Left kidney (tissue), 2 donors: Measurements from ENCODE around the gene ACACB. TPM values are rescaled to one million over a fixed set of nuclear protein-coding genes. Genes with fewer than 3 reads are reported as not detected.
"Not testable (repeated sequence)": the region's sequence is repeated elsewhere in the genome, so short reads cannot be mapped to it uniquely, and the experiment has no call there.

ENCODE experiments used
- DNase-seq: peaks from one replicate; pipeline ENCODE4 v3.0.0-alpha.2; 2013
- polyA plus RNA-seq: library from polyadenylated mRNA; unstranded; fragments of 120-200 nt; gene quantifications from one replicate; pipeline ENCODE4 v1.2.1, GENCODE V29; 2013; ENCODE audit not compliant: insufficient read length

ACACB gene
- polyA plus RNA-seq, 1 donor, result 28.2 TPM

DNA sequence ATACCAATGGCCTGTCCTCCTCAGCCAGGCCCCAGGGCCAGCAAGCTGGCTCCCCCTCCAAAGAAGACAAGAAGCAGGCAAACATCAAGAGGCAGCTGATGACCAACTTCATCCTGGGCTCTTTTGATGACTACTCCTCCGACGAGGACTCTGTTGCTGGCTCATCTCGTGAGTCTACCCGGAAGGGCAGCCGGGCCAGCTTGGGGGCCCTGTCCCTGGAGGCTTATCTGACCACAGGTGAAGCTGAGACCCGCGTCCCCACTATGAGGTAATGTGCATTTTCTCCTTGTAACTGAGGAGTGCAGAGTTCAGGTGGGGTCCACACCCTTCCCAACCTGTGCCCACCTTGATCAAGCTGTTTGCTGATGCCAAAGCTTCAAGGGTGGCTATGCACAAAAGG lies 23.4 kb downstream of the ACACB start:
- DNase-seq, result no peak

DNA sequence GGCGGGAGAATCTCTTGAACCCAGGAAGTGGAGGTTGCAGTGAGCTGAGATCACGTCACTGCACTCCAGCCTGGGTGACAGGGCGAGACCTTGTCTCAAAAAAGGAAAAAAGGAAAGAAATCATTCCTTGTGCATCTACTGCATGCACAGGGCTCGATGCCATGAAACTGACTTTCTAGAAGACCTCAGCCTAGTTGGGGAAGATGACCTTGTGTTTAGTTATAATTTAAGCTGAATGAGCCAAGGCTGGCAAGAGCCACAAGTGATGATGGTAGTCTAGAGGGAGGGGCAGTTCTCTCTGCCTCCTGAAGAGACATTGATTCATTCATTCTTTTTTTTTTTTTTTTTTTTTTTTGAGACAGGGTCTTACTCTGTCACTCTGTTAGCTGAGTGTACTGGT lies 24.2 kb downstream of the ACACB start:
- no peak for DNase-seq

DNA sequence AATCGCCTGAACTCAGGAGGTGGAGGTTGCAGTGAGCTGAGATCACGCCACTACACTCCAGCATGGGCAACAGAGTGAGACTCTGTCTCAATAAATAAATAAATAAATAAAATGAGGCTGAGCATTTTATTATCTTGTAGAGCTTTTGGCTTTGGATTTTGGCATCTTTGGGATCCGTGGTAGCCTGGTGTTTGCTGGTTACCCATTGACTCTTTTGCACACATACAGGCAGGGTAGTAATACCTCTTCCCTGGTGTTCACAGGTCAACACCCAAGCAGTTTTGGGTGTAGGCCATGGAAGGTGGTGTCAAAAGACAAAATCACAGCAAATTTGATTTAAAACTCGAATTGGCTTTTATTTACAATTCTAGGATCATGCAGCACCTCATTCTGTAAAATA lies 27.8 kb downstream of the ACACB start:
- no peak for DNase-seq

DNA sequence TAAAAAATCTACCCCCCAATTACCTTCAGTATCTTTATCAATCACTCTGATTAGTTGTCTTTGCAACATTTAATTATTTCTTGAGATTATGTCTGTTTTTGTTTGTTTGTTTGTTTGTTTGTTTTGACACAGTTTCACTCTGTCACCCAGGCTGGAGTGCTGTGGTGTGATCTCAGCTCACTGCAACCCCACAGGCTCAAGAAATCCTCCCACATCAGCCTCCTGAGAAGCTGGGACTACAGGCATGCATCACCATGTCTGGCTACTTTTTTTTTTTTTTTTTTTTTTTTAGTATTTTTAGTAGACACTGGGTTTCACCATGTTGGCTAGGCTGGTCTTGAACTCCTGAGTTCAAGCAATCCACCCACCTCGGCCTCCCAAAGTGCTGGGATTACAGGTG lies 30.7 kb downstream of the ACACB start:
- not testable (repeated sequence) for DNase-seq

DNA sequence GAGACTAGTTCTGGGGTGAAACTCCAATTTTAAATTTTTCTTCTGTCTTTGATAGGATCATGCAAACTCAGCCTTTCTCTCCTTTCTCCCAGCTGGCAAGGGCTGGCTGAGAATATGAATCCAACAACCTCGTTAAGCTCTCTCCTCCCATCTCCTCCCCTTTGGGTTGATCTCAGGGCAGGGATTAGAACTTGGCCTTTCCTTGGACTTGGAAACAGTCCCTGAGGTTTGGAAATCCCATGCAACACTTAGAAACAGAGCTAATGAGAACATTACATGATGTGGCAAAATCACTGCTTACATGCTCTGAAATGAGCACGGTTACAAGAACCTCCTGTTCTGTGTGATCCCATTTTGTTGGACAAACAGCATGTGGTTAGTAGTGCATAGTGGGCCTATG lies 31.6 kb downstream of the ACACB start:
- no peak for DNase-seq

DNA sequence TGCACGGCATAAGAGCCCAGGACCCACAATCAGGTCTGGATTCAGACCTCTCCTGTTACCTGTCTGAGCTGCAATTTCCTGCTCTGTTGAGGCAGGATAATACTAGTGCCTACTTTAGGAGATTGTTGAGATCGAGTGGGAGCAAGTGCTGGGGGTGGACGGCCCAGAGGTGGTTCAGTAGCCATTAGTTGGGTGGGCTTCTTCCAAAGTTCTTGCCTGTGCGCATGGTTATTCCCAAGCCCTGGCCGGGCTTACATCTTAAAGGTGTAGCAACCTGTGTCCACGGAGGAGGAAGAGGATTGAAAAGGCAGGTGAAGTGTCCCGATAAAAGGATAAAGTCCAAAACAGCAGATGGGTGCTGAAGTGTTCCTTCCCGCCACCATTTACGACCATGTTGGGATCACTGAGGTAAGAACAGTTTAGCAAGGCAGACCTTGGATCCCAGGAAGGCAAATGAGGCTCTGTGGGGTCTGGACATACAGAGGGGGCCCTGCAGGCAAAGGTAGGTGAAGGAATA lies 33.8 kb downstream of the ACACB start:
- DNase-seq, result no peak

DNA sequence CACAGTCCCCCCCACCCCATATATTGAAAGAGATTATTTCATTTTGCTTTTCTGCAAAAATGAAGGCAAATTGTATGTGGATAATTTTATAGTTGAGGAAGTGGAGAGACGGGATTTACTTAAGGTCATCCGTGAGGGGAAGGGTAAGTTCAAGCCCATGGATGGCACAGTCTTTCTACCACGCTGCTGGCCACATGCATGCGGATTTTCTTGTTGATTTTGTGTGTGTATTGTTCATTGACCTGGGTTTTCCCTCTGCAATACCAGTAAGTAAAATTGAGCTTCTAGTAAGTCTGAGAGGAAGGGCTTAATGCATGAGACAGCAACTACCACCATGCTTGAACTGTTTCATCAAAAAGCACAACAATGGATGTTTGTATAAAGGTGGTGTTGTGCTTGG lies 35.1 kb downstream of the ACACB start:
- DNase-seq, result no peak

DNA sequence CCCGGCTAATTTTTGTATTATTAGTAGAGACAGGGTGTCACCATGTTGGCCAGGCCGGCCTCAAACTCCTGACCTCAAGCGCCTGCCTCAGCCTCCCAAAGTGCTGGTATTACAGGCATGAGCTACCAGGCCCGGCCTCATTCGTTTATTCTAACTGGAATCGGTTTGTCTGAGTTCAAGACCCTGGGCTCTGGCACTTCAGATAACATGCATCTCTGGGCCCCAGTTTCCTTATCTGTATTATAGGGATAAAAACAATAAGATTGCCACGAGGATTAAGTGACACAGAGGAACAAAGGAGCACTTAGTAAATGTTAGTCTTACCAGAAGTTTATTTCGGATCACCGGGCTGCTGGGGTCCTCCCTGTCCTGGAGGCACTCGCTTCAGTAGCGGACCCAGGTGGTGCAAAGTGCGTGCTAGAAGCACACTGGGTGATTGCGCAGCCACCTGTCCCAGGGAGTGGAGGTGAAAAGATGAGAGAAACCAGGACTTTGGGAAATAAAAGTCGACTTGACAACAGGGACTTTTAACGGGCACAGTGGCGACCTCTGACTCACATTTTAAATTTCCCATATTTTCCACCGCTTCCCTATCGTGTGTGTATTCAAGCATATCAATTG lies 37.5 kb downstream of the ACACB start:
- DNase-seq, result peak; percentile 21

DNA sequence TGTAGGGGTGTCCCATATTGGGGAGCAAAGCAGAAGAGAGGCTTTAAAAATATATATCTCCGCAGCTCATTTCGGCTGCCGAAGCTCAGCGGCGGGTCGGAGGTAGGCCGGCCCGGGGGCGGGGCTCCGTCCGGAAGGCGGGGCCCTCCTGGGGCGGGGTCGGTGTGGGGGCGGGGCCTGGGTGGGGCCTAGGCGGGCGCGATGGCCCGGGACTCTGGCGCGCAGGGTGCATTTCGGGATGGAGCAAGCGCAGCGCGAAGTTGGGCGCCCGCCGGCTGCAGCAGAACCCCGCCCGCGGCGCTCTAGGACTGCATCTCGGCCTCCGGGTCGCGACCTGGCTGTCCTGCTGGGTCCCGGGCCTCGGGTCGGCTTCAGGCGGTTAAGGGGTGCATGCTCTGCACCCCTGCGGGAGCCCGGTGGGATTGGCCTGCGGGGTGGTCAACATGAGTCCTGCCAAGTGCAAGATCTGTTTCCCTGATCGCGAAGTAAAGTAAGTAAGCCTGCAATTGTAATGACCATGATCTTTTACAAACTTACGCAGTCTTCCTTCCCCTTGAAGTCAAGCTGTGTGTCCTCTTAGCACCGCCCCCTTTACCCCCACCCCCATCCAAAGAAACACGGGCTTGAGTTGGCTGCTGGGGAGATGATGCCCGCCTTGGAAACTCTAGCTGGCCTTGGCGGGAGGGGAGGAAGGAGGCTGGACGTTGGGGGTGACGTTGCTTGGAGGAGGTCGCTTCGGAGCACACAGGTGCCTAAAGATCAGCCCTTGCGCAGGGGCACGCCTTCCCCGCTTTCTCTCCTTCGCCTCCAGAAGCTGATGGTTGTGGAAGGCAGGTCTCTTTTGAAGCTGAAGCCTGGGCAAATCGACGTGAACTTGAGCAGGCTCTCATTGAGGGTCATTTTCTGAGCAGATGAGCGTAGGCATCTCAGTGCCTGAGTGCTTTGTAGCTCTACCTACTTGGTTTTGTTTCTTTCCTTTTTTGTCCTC lies 38.4 kb downstream of the ACACB start:
- DNase-seq, result peak; percentile 73

DNA sequence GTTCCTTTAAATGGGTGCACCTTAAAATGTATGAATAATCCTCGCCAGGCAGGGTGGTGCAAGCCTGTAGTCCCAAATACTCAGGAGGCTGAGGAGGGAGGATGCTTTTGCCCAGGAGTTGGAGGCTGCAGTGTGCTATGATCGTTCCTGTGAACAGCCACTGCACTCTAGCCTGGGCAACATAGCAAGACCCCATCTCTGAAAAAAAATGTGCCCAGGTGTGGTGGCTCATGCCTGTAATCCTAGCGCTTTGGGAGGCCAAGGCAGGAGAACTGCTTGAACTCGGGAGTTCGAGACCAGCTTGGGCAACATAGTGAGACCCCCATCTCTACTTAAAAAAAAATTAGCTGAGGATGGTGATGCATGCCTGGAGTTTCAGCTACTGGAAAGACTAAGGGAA lies 39.6 kb downstream of the ACACB start:
- DNase-seq, result no peak

DNA sequence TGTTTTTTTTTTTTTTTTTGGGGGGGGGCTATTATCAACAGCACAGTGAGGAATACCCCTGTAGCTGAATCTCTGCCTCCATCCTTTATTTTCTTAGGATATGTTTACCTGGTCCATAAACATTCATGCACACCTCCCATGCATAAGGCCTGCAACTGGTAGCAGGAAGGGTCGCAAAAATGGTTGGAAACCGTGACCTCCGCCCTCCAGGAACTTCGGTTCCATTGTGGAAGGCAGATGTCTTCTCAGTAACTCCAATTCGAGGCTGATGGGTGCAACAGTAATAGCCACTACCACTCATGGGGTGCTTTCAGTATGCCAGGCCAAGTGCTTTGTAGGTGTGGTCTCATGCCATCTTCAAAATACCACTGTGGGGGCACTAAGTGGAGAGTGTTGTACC lies 40.2 kb downstream of the ACACB start:
- no peak for DNase-seq

DNA sequence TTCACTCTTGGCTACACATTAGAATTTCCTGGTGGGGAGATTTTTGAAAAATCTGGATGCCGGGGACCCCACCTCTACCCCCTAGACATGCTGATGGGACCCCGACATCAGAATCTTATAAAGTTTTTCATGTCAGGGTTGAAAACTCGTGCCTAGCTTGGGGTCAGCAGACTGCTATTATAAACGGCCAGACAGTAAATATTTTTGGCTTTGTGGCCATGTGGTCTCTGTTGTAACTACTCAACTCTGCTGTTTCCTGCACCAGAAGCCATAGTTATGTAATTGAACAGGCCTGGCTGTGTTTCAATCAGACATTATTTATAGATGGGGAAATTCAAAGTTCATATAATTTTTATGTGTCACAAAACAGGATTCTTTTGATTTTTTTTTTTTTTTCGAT lies 41.6 kb downstream of the ACACB start:
- no peak for DNase-seq

DNA sequence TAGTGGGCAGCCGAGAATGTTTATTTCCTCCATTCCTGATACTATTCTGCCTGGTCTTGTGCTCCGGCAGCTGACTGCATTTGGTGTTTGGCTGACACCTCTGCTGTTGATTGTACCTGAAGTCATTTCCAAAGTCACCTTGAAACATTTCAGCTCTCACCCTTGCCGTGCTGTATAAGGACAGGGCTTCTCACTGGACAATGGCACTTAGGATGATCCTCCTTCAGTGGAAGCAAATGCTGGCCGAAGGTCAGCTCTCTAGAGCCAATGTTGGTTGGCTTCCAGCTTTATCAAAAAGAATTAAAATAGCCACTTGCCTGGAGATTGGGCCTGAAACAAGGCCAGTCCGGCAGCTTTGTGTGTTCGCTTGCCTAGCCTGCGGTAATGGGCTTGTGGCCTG lies 44.0 kb downstream of the ACACB start:
- no peak for DNase-seq

DNA sequence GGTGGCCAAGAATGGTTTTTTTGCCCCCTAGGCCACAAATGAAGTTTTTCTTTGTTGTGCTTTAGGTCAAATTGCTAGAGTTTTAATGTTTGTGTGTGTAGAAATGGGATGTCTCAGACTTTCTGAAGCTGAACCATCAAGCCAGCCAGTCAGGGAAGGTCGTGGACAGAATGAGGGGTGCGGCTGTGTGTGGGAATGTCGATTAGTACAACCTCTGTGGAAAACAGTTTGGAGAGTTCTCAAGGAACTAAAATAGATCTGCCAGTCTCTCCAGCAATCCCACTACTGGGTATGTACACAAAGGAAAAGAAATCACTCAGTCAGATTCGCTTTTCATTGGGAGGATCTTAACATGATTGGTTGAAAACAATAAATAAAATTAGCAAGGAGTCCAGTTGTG lies 44.5 kb downstream of the ACACB start:
- DNase-seq, result no peak

DNA sequence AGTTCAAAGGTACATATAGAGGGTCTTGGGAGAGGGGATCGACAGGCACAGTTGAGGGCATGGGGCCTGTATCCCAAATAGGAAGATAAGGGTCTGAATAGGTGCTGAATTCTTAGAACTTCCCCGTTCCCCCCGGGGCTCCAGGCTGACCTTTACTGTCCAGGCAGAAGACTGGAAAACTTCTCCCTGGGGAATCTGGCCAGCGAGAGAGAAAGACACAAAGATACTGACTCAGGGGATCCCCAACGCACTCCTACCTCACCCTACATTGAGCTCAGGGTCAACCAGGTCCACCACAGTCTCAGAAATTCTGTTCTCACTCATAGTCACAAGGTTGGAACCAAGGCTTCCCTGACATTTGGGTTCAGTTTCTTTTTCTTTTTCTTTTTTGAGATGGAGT lies 46.2 kb downstream of the ACACB start:
- no peak for DNase-seq

DNA sequence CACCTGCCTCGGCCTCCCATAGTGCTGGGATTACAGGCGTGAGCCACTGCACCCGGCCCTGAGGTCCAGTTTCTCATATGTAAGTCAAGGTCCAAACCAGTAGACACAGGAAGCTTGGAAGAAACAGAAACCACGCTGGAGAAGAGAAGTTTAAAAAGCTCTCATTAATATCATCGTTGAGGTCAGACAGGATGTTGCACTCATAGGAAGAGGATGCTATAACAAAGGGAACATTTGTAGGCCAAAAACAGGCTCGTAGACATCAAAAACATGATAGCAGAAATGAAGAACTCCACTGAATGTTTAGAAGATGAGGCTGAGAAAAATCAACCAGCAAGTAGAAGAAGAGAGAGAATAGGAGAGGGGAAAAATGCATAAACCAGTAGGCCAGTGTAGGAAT lies 46.8 kb downstream of the ACACB start:
- no peak for DNase-seq

DNA sequence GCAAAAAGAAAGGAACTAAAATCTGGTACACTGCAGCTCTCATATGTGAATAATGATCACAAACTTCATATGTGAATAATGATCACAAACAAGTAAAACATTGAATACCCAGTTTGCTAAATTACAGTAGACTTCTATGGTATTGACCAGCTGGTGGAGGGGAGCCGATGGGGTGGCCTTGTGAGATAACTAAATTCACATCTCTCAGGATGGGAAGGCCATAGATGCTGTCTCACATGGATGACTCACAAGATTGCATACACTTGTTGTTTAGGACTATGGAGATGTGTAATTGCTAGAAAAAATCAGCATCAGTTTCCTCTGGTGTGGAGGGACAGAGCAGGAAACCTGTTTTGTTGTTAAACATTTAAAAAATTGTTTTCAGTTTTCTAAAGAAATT lies 49.2 kb downstream of the ACACB start:
- DNase-seq, result no peak

DNA sequence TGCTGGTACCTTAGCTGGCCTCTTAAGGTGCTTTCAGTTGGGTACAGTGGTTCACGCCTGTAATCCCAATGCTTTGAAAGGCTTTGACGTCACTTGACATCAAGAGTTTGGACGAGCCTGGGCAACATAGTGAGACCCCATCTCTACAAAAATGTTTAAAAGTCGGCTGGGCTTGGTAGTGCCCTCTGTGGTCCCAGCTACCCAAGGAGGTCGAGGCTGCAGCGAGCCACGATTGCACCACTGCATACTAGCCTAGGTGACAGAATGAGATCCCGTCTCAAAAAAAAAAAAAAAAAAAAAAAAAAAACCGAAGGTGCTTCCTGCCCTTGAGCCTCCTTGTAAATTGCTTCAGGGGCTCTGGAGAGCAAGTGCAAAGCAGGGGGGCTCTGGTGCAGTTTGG lies 50.0 kb downstream of the ACACB start:
- no peak for DNase-seq

DNA sequence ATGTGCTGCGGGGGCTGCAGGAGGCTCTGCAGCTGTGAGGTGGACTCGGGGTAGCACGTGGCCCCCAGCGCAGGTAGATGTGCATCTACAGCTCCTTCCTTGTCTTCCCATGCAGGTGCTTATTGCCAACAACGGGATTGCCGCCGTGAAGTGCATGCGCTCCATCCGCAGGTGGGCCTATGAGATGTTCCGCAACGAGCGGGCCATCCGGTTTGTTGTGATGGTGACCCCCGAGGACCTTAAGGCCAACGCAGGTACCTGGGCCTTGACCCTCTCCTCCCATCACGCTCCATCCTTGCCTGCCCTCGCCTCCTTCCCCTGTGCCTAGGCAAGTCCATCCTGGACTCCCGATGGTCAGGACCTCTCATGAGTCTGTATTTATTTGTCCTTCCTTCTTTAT lies 51.4 kb downstream of the ACACB start:
- DNase-seq, result no peak

DNA sequence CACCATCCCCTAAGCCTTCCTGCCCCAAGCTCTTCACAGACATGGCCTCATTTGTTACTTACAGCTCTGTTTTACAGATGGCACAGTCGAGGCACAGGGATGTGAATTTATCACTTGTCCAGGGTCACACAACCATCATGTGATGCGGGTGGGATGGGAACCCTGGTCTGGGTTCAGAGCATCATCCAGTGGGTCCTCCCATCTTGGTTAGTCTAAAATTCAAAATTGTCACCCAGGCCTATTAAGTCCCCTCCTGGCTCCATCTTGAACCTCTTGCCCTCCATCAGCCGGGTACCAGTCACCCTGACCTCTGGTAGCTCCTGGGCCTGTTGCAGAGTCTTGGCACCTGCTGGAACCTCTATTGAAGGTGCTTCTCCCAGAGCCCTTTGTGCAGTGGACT lies 52.9 kb downstream of the ACACB start:
- DNase-seq, result no peak

DNA sequence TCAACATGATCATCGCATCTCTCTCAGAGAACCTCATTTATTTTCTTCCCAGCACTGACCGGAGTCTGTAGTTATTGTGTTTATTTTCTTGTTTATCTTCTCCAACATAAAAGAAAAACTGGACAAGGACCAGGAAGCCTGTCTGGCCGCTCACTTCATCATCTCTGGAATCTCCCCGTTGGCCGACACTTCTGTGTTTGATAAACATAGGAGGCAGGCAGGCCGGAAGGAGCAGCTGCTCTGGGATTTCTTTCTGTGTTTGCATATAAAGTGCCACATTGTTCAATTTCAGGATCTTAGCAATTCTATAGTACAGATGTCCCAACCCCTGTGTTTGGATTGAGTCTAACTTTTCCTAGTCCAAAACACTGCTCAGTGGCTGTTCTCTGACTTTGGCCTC lies 53.3 kb downstream of the ACACB start:
- DNase-seq, result no peak

DNA sequence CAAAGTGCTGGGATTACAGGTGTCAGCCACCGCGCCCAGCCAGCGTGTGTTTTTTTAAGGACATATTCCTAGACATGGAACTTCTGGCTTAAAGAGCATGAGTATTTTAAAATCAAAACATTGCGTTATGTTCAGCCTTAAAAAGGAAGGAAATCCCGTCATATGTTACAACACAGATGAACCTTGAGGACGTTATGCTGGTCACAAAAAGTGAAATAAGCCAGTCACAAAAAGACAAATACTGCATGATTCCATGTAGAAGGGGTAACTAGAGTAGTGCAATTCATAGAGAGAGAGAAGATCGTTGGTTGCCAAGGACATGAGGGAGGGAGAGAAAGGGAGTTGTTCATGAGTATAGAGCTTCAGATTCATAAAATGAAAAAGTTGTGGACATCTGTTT lies 53.9 kb downstream of the ACACB start:
- no peak for DNase-seq

DNA sequence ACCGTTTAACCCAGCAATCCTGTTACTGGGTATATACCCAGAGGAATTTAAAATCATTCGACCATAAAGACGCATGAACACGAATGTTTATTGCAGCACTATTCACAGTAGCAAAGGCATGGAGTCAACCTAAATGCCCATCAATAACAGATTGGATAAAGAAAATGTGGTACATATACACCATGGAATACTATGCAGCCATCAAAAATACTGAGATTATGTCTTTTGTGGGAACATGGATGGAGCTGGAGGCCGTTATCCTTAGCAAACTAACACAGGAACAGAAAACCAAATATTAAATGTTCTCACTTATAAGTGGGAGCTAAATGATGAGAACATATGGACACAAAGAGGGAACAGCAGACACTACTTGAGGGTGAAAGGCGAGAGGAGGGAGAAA lies 56.4 kb downstream of the ACACB start:
- not testable (repeated sequence) for DNase-seq
